Measurements from ENCODE around the gene PRSS12.
"Not testable (repeated sequence)": the region's sequence is repeated elsewhere in the genome, so short reads cannot be mapped to it uniquely, and the experiment has no call there.

The PRSS12 gene

GRCh38 chr4:118352843-118353533 is at the start of gene PRSS12:
PRSS12 (minus strand) TSS chr4:118353003; CDS start chr4:118352720, 283 bp downstream.
- DNase-seq = peak; percentile 71 to 81

GRCh38 chr4:118400356-118400755 is 47.6 kb upstream of the PRSS12 start:
- DNase-seq = no peak

GRCh38 chr4:118399883-118400282 is 47.1 kb upstream of the PRSS12 start:
- DNase-seq = not testable (repeated sequence)

- no peak for DNase-seq
These were observed 45.7 kb upstream of the PRSS12 start for GRCh38 chr4:118398226-118399090.

- no peak for DNase-seq
These were observed 44.8 kb upstream of the PRSS12 start for GRCh38 chr4:118397623-118397979.

- DNase-seq = no peak
These were observed 44.2 kb upstream of the PRSS12 start for GRCh38 chr4:118396881-118397622.

GRCh38 chr4:118395057-118395644 is 42.3 kb upstream of the PRSS12 start:
- DNase-seq = no peak

GRCh38 chr4:118392509-118392908 is 39.7 kb upstream of the PRSS12 start:
- DNase-seq = not testable (repeated sequence)

GRCh38 chr4:118390121-118390520 is 37.3 kb upstream of the PRSS12 start:
- DNase-seq = no peak

GRCh38 chr4:118389721-118390120 is 36.9 kb upstream of the PRSS12 start:
- no peak for DNase-seq

- peak in 1 of 2 experiments; percentile 5 for DNase-seq
These were observed 35.8 kb upstream of the PRSS12 start for GRCh38 chr4:118388606-118389005.

GRCh38 chr4:118381902-118382301 is 29.1 kb upstream of the PRSS12 start:
- DNase-seq = no peak

GRCh38 chr4:118373614-118374255 is 20.9 kb upstream of the PRSS12 start:
- DNase-seq = no peak

- no peak for DNase-seq
These were observed 19.4 kb upstream of the PRSS12 start for GRCh38 chr4:118372251-118372650.

GRCh38 chr4:118369231-118369630 is 16.4 kb upstream of the PRSS12 start:
- DNase-seq = no peak

- no peak for DNase-seq
These were observed 15.1 kb upstream of the PRSS12 start for GRCh38 chr4:118367872-118368271.

- DNase-seq = no peak
These were observed 14.6 kb upstream of the PRSS12 start for GRCh38 chr4:118367361-118367760.

- no peak for DNase-seq
These were observed 10.4 kb upstream of the PRSS12 start for GRCh38 chr4:118363166-118363565.

GRCh38 chr4:118361192-118361591 is 8.4 kb upstream of the PRSS12 start:
- DNase-seq = no peak

GRCh38 chr4:118360106-118360505 is 7.3 kb upstream of the PRSS12 start:
- no peak for DNase-seq

GRCh38 chr4:118357601-118358000 is 4.8 kb upstream of the PRSS12 start:
- DNase-seq = no peak

- DNase-seq = no peak
These were observed 3.9 kb upstream of the PRSS12 start for GRCh38 chr4:118356731-118357130.

GRCh38 chr4:118356111-118356510 is 3.3 kb upstream of the PRSS12 start:
- no peak for DNase-seq
